K562 treated with DMSO at 1 percent for 48 hours (cell line): ENCODE data around the gene SELENOI. TPM values are rescaled to one million over a fixed set of nuclear protein-coding genes. Genes with fewer than 3 reads are reported as not detected.

Source experiments
- total RNA-seq: library from RNA; unstranded; fragments of 300-600 nt; gene quantifications from 2 replicates; pipeline ENCODE4 v1.2.3, GENCODE V29; 2022; ENCODE audit warnings: low replicate concordance; ENCODE audit errors: extremely low read depth

Gene SELENOI
- not detected in 2 replicates for total RNA-seq

GRCh38 chr2:26345545-26346453, at the start of gene SELENOI:
SELENOI (plus strand) TSS chr2:26346143; CDS start chr2:26346233, 90 bp downstream.

GRCh38 chr2:26346454-26347053, 611 bp downstream of the SELENOI start, which contains the start of gene ADGRF3:
ADGRF3 (minus strand) TSS chr2:26346789; CDS start chr2:26346234, 555 bp downstream.

GRCh38 chr2:26401739-26402541, 56.0 kb downstream of the SELENOI start, which contains the start of gene DRC1:
DRC1 (plus strand) TSS chr2:26401920; CDS start chr2:26401990, 70 bp downstream.

Other genes with a start within 250 kb of the SELENOI start
- not detected in 2 replicates for gene GAREM2, start 173.1 kb upstream of the SELENOI start, total RNA-seq
- 229 TPM in 1 of 2 replicates, not detected in the other for gene HADHA, start 101.5 kb upstream of the SELENOI start, total RNA-seq
- not detected in 2 replicates for gene HADHB, start 101.2 kb upstream of the SELENOI start, total RNA-seq
- not detected in 2 replicates for gene ADGRF3, start 646 bp downstream of the SELENOI start, total RNA-seq
- gene DRC1, start 55.8 kb downstream of the SELENOI start, total RNA-seq = not detected in 2 replicates
- not detected in 2 replicates for gene OTOF, start 132.0 kb downstream of the SELENOI start, total RNA-seq